ENCODE data around the gene SLC9A9. TPM values are rescaled to one million over a fixed set of nuclear protein-coding genes. Genes with fewer than 3 reads are reported as not detected.

Gene SLC9A9
- total RNA-seq, 1 donor from 2014 or later: 3.0 TPM

- no peak for DNase-seq (ENCODE audit: low read depth)
- no peak for TF ChIP-seq CTCF (IDR thresholded peaks at IDR 0.05; ENCODE audit: insufficient read depth, low read length, poor library complexity, severe bottlenecking)
- H3K36me3 ChIP-seq (ENCODE audit: control insufficient read depth, insufficient read depth, low read length): no peaks in the 10 kb centered on the region
- H3K4me3 ChIP-seq (ENCODE audit: low read depth, low read length): no peak overlapping the region
- no peaks in the 10 kb centered on the region for H3K27me3 ChIP-seq (ENCODE audit: control insufficient read depth, insufficient read depth, low read length)
Observed at GRCh38 chr3:143657391-143657790, 190.9 kb downstream of the SLC9A9 start.

- no peaks in the 10 kb centered on the region for H3K36me3 ChIP-seq (ENCODE audit: control insufficient read depth, insufficient read depth, low read length)
- peak; percentile 45 for DNase-seq (ENCODE audit: low read depth)
- TF ChIP-seq CTCF (IDR thresholded peaks at IDR 0.05; ENCODE audit: insufficient read depth, low read length, poor library complexity, severe bottlenecking): no peak
- no peaks in the 10 kb centered on the region for H3K27me3 ChIP-seq (ENCODE audit: control insufficient read depth, insufficient read depth, low read length)
- no peak overlapping the region for H3K4me3 ChIP-seq (ENCODE audit: low read depth, low read length)
Observed at GRCh38 chr3:143654906-143655305, 193.4 kb downstream of the SLC9A9 start.

- no peak for TF ChIP-seq CTCF (IDR thresholded peaks at IDR 0.05; ENCODE audit: insufficient read depth, low read length, poor library complexity, severe bottlenecking)
- Histone ChIP-seq H3K27me3 (ENCODE audit: control insufficient read depth, insufficient read depth, low read length) (no peaks in the 10 kb centered on the region), H3K36me3 (ENCODE audit: control insufficient read depth, insufficient read depth, low read length) (no peaks in the 10 kb centered on the region), H3K4me3 (ENCODE audit: low read depth, low read length) (no peak overlapping the region)
- no peak for DNase-seq (ENCODE audit: low read depth)
Observed at GRCh38 chr3:143653935-143654334, 194.3 kb downstream of the SLC9A9 start.

GRCh38 chr3:143653493-143653892 is 194.8 kb downstream of the SLC9A9 start:
- no peaks in the 10 kb centered on the region for H3K36me3 ChIP-seq (ENCODE audit: control insufficient read depth, insufficient read depth, low read length)
- no peak overlapping the region for H3K4me3 ChIP-seq (ENCODE audit: low read depth, low read length)
- no peaks in the 10 kb centered on the region for H3K27me3 ChIP-seq (ENCODE audit: control insufficient read depth, insufficient read depth, low read length)
- no peak for TF ChIP-seq CTCF (IDR thresholded peaks at IDR 0.05; ENCODE audit: insufficient read depth, low read length, poor library complexity, severe bottlenecking)
- no peak for DNase-seq (ENCODE audit: low read depth)

- TF ChIP-seq CTCF (IDR thresholded peaks at IDR 0.05; ENCODE audit: insufficient read depth, low read length, poor library complexity, severe bottlenecking): no peak
- no peak for DNase-seq (ENCODE audit: low read depth)
- Histone ChIP-seq H3K27me3 (ENCODE audit: control insufficient read depth, insufficient read depth, low read length) (no peaks in the 10 kb centered on the region), H3K4me3 (ENCODE audit: low read depth, low read length) (no peak overlapping the region), H3K36me3 (ENCODE audit: control insufficient read depth, insufficient read depth, low read length) (no peaks in the 10 kb centered on the region)
Observed at GRCh38 chr3:143652118-143652517, 196.2 kb downstream of the SLC9A9 start.

- H3K4me3 ChIP-seq (ENCODE audit: low read depth, low read length): no peak overlapping the region
- TF ChIP-seq CTCF (IDR thresholded peaks at IDR 0.05; ENCODE audit: insufficient read depth, low read length, poor library complexity, severe bottlenecking): no peak
- H3K36me3 ChIP-seq (ENCODE audit: control insufficient read depth, insufficient read depth, low read length): no peaks in the 10 kb centered on the region
- no peaks in the 10 kb centered on the region for H3K27me3 ChIP-seq (ENCODE audit: control insufficient read depth, insufficient read depth, low read length)
- no peak for DNase-seq (ENCODE audit: low read depth)
Observed at GRCh38 chr3:143650827-143651226, 197.4 kb downstream of the SLC9A9 start.
